GM23248 (cell line): ENCODE results near the gene ATXN7L2. TPM values are rescaled to one million over a fixed set of nuclear protein-coding genes. Genes with fewer than 3 reads are reported as not detected.
A peak's percentile ranks its signal among the peaks of the same experiment; 100 is the strongest.

Experiments used
- DNase-seq: peaks from one replicate; pipeline ENCODE4 v3.0.0-alpha.2; 2015
- H2AFZ ChIP-seq: fragments of 200-600 bp; sonication (generic); 2 replicates; pipeline ENCODE4 v1.6.1; 2016; ENCODE audit warnings: antibody characterized with exemption
- H3F3A ChIP-seq: fragments of 200-600 bp; sonication (generic); 2 replicates; pipeline ENCODE4 v1.6.1; 2016; ENCODE audit warnings: mild to moderate bottlenecking, antibody characterized with exemption, mixed run types; ENCODE audit not compliant: insufficient read depth
- H3K27ac ChIP-seq: fragments of 200-600 bp; sonication (generic); 2 replicates; pipeline ENCODE4 v1.5.1; 2016; ENCODE audit warnings: mild to moderate bottlenecking
- H3K27me3 ChIP-seq: fragments of 200-600 bp; sonication (generic); replicated peaks from 2 replicates; pipeline ENCODE4 v1.6.1; 2016; ENCODE audit warnings: mild to moderate bottlenecking; ENCODE audit not compliant: insufficient read depth
- H3K36me3 ChIP-seq: fragments of 200-600 bp; sonication (generic); 2 replicates; pipeline ENCODE4 v1.6.1; 2016; ENCODE audit warnings: low read depth, mild to moderate bottlenecking
- H3K4me1 ChIP-seq: fragments of 200-600 bp; sonication (generic); 2 replicates; pipeline ENCODE4 v1.6.1; 2016; ENCODE audit warnings: mild to moderate bottlenecking; ENCODE audit not compliant: insufficient read depth
- H3K4me2 ChIP-seq: fragments of 200-600 bp; sonication (generic); one replicate; pipeline ENCODE4 v1.6.1; 2016; ENCODE audit warnings: mild to moderate bottlenecking; ENCODE audit not compliant: unreplicated experiment
- H3K4me3 ChIP-seq: fragments of 200-600 bp; sonication (generic); 2 replicates; pipeline ENCODE4 v1.5.1; 2016; ENCODE audit warnings: mild to moderate bottlenecking
- H3K79me2 ChIP-seq: fragments of 200-600 bp; sonication (generic); 2 replicates; pipeline ENCODE4 v1.6.1; 2016; ENCODE audit warnings: mild to moderate bottlenecking; ENCODE audit not compliant: insufficient read depth
- H3K9ac ChIP-seq: fragments of 200-600 bp; sonication (generic); 2 replicates; pipeline ENCODE4 v1.6.1; 2016; ENCODE audit warnings: mild to moderate bottlenecking
- H3K9me2 ChIP-seq: fragments of 200-600 bp; sonication (generic); 2 replicates; pipeline ENCODE4 v1.6.1; 2016; ENCODE audit warnings: mixed run types, mild to moderate bottlenecking, moderate library complexity; ENCODE audit not compliant: insufficient read depth
- H3K9me3 ChIP-seq: fragments of 200-600 bp; sonication (generic); one replicate; pipeline ENCODE4 v1.6.1; 2017; ENCODE audit warnings: low read depth
- H4K20me1 ChIP-seq: fragments of 200-600 bp; sonication (generic); 2 replicates; pipeline ENCODE4 v1.6.0; 2016; ENCODE audit not compliant: insufficient read depth
- EZH2 ChIP-seq: fragments of 200-600 bp; sonication (generic); IDR thresholded peaks from 2 replicates; pipeline ENCODE4 v1.6.1; 2018; ENCODE audit warnings: antibody characterized with exemption, mild to moderate bottlenecking; ENCODE audit not compliant: insufficient read depth, poor library complexity, severe bottlenecking
- EZH2phosphoT487 ChIP-seq: fragments of 200-600 bp; sonication (generic); IDR thresholded peaks from 2 replicates; pipeline ENCODE4 v1.6.1; 2018; ENCODE audit warnings: antibody characterized with exemption, moderate library complexity, mild to moderate bottlenecking, low read depth; ENCODE audit not compliant: insufficient read depth
- WGBS, 2 experiments: methylation state at CpG; one replicate each; pipeline ENCODE4 v1.1.6; 2015 to 2017; ENCODE audit warnings: low lambda C conversion rate in 2 of 2, low coverage in 1 of 2; ENCODE audit errors: missing lambda C conversion rate in 2 of 2; 5-methylcytosine and 5-hydroxymethylcytosine counted together
- in situ Hi-C: fragments of 300-500 bp; cut with MboI; formaldehyde crosslinking; loops from 2 replicates; pipeline ENCODE4 v1.15.0; 2020
- polyA plus RNA-seq: library from polyadenylated mRNA; unstranded; fragments of >200 nt; fragmentation: Nextera tagmentation; extraction: Ambion mirVana; gene quantifications from 2 replicates; pipeline ENCODE4 v1.2.1, GENCODE V29; 2016
- total RNA-seq: library from RNA; depleted of rRNA; stranded (reverse); fragments of >200 nt; shearing (Covaris generic); gene quantifications from 2 replicates; pipeline ENCODE4 v1.2.3, GENCODE V29; 2014

ATXN7L2 gene
- total and polyA plus RNA-seq, 2 experiments from 2014 or later, result 2.1 to 3.3 TPM

DNA sequence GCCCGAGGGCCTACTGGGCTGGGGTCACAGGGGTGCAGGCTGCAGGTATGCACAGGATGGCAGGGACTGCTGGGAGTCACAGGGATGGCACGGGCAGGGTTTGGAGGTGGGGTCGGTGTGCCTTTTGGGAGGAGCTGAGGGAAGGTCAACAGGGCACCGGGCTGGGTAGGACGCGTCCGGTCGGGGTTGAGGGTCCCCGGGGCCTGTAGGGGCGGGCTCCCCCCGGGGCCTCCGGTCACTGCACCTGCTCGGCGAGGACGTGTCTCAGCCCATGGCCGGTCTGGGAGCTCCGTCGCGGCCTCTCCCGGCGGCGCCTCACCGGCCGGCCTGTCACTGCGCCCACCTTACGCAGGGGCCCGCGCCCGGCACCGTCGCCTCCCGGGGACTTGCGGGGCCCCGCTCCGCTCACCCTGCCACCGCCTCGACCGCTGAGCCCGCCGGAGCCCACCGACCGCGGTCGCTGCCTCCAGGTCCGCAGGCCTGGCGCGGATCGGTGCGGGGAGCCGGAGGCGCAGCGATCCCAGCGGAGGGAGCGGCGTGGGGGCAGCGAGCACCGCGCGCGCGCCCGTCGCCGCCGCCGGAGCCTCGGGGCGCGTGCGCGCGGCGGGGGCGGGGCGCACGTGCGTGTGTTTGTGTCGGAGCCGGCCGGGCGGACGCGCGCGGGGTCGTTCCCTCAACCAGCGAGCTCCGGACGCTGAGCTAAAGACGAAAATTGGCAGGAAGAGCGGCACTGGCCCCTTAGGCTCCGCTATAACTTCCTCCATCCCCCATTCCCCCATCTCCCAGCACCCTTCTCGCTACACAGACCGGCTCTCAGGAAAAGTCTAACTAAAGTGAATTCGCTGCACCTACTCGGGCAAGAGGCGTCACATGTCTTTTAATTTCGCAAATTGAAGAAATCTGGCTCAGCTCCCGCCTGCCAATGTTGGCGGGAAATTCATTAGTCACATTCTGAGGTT, 25.8 kb downstream of the ATXN7L2 start, which contains the start of gene AMIGO1:
TSS of gene AMIGO1 (minus strand) at position 552 of the 959 bp plus-strand sequence. CDS start 815 bp downstream, outside the sequence.
- H3K4me1 ChIP-seq, result peaks cover 4% of the 10 kb centered on the region; the same call in 1 of the 2 replicates
- no peaks in the 10 kb centered on the region for H3K36me3 ChIP-seq
- TF ChIP-seq EZH2phosphoT487 (no peak), EZH2 (no peak)
- no peaks in the 10 kb centered on the region for H4K20me1 ChIP-seq
- 3% methylated on average over 47 to 87 of the region's 100 CpGs for WGBS, 2 experiments
- in situ Hi-C loops, result no loop called here
- peak within 1 kb of the TSS; percentile 92 for H3K4me3 ChIP-seq
- H3K9me3 ChIP-seq, result no peaks in the 10 kb centered on the region
- no peak within 1 kb of the TSS for H3K27ac ChIP-seq
- no peaks in the 10 kb centered on the region for H3K27me3 ChIP-seq
- peak within 1 kb of the TSS; percentile 97 for H2AFZ ChIP-seq
- H3K9ac ChIP-seq, result peak within 1 kb of the TSS; percentile 59
- H3F3A ChIP-seq, result no peaks in the 10 kb centered on the region
- peak within 1 kb of the TSS; percentile 98 for H3K4me2 ChIP-seq
- peak; percentile 76 for DNase-seq
- no peaks in the 10 kb centered on the region for H3K79me2 ChIP-seq
- H3K9me2 ChIP-seq, result no peaks in the 10 kb centered on the region

DNA sequence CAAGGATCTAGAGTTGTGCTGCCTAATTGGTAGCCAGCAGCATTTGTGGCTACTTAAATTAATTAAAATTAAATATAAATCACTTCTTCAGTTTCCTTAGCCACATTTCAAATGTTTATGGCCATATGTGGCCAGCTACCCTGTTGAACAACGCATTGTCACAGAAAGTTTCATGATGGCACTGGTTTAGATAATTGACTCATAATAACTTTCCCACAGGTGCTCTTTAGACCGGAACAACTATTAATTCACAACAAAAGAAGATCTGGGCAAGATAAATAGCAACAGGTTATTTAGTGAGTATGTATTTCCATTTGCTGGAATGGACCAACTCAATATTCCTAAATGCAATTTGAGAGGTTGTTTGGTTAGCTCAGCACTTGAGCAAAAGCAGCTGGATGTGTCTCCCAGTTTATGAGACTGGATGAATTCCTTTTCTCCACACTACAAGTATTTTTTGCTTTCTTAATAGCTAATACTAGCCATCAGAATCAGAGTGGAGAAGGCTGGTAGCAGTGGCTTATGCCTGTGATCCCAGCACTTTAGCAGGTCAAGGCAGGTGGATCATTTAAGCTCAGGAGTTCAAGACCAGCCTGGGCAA, 29.5 kb downstream of the ATXN7L2 start:
- 88 to 92% methylated on average over 2 of the region's 2 CpGs for WGBS, 2 experiments
- no peaks in the 10 kb centered on the region for H4K20me1 ChIP-seq
- in situ Hi-C loops, result no loop called here
- H3K9ac ChIP-seq, result no peak overlapping the region
- H3K4me1 ChIP-seq, result peaks cover 4% of the 10 kb centered on the region
- H3K79me2 ChIP-seq, result no peaks in the 10 kb centered on the region
- H3K36me3 ChIP-seq, result no peaks in the 10 kb centered on the region
- no peaks in the 10 kb centered on the region for H3K9me2 ChIP-seq
- H3K9me3 ChIP-seq, result no peaks in the 10 kb centered on the region
- DNase-seq, result no peak
- no peaks in the 10 kb centered on the region for H3K27me3 ChIP-seq
- no peaks in the 10 kb centered on the region for H3F3A ChIP-seq
- no peak overlapping the region for H3K27ac ChIP-seq
- no peak overlapping the region for H3K4me2 ChIP-seq
- no peak overlapping the region for H3K4me3 ChIP-seq
- no peak overlapping the region for H2AFZ ChIP-seq
- no peak for TF ChIP-seq EZH2
- TF ChIP-seq EZH2phosphoT487, result no peak

DNA sequence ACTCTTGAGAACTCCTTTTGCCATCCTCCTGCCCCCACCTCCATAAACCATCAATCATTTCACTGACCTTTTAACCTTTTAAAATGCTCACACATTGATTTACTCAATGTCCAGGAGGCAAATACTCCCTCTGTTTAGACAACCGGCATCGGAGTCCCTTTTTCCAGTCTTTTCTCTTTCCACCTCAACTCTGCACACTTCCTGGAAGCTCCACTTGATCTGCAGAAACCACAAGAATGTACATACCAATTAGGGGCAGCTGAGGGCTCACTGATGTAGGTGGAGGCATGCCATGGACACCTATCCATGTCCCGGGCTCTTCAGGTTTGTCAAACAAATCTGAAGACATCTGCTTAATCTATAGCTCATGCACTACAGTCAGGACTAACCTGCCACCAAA, 31.1 kb downstream of the ATXN7L2 start:
- H3K9me2 ChIP-seq, result no peaks in the 10 kb centered on the region
- WGBS, 2 experiments, result 46 to 53% methylated on average over 3 of the region's 3 CpGs
- no peak overlapping the region for H3K4me2 ChIP-seq
- H3K36me3 ChIP-seq, result no peaks in the 10 kb centered on the region
- no peak overlapping the region for H3K27ac ChIP-seq
- no peaks in the 10 kb centered on the region for H3K9me3 ChIP-seq
- DNase-seq, result no peak
- in situ Hi-C loops, result no loop called here
- H4K20me1 ChIP-seq, result no peaks in the 10 kb centered on the region
- H3K9ac ChIP-seq, result no peak overlapping the region
- H3K27me3 ChIP-seq, result no peaks in the 10 kb centered on the region
- no peaks in the 10 kb centered on the region for H3K79me2 ChIP-seq
- peaks cover 3% of the 10 kb centered on the region for H3K4me1 ChIP-seq
- TF ChIP-seq EZH2, result no peak
- no peak for TF ChIP-seq EZH2phosphoT487
- no peak overlapping the region for H3K4me3 ChIP-seq
- no peaks in the 10 kb centered on the region for H3F3A ChIP-seq
- no peak overlapping the region for H2AFZ ChIP-seq

DNA sequence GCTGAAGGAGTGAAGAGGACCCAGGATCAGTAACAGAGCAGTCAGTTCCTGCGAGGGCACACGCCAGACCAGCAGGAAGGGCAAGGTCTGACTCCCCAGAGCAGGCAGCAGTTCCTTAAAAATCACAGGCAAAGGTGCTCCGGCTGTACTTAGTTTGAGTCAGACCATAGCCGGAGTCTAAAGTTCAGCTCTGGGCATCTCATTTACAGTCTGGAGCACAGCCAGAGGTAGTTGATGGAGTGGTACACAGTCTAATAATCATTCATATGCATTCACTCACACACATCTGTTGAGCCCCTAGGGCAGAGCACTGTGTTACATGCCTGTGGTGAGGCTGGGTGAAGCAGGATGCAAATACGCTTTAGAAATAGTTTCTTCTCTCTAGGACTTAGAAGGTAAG, 33.2 kb downstream of the ATXN7L2 start:
- H3F3A ChIP-seq, result no peaks in the 10 kb centered on the region
- no peaks in the 10 kb centered on the region for H3K9me2 ChIP-seq
- no peaks in the 10 kb centered on the region; the same call in 1 of the 2 replicates for H3K4me1 ChIP-seq
- no peaks in the 10 kb centered on the region for H3K36me3 ChIP-seq
- no peaks in the 10 kb centered on the region for H3K79me2 ChIP-seq
- H2AFZ ChIP-seq, result no peak overlapping the region
- H3K9ac ChIP-seq, result no peak overlapping the region
- 0 out of 2 replicates have a peak, but pooled peaks cover 3% of the 10 kb centered on the region for H3K27me3 ChIP-seq
- DNase-seq, result no peak
- 57 to 62% methylated on average over 5 of the region's 5 CpGs for WGBS, 2 experiments
- no peaks in the 10 kb centered on the region for H4K20me1 ChIP-seq
- no peaks in the 10 kb centered on the region for H3K9me3 ChIP-seq
- TF ChIP-seq EZH2phosphoT487 (no peak), EZH2 (no peak)
- in situ Hi-C loops, result no loop called here
- H3K27ac ChIP-seq, result no peak overlapping the region
- H3K4me2 ChIP-seq, result no peak overlapping the region
- no peak overlapping the region for H3K4me3 ChIP-seq
